Small intestine (tissue), 7 donors: ENCODE results near the gene TRAF7. TPM values are rescaled to one million over a fixed set of nuclear protein-coding genes. Genes with fewer than 3 reads are reported as not detected.
A peak's percentile ranks its signal among the peaks of the same experiment; 100 is the strongest.

Source experiments
- DNase-seq, 2 donors: peaks; one replicate each; pipeline versions ENCODE4 v3.0.0 to v3.0.0-alpha.2; 2013
- FAIRE-seq: peaks from 2 replicates; lab custom pipeline; 2012; peaks lifted over from hg19 to GRCh38; lab: Jason Lieb, UNC
- H3K27ac ChIP-seq, 3 donors: one replicate each; pipeline ENCODE4 v1.5.1; 2013; ENCODE audit warnings: low read length in 2 of 3, mild to moderate bottlenecking in 2 of 3, control low read depth in 1 of 3, inconsistent platforms in 1 of 3, low read depth in 1 of 3, moderate library complexity in 1 of 3
- H3K27me3 ChIP-seq, 3 donors: one replicate each; pipeline ENCODE4 v1.6.1; 2013; ENCODE audit warnings: low read length in 3 of 3, inconsistent platforms in 1 of 3; ENCODE audit not compliant: control insufficient read depth in 3 of 3, insufficient read depth in 3 of 3
- H3K36me3 ChIP-seq, 3 donors: one replicate each; pipeline ENCODE4 v1.6.1; 2013; ENCODE audit warnings: low read length in 3 of 3, inconsistent platforms in 1 of 3, low read depth in 1 of 3, mild to moderate bottlenecking in 1 of 3, moderate library complexity in 1 of 3; ENCODE audit not compliant: control insufficient read depth in 3 of 3, insufficient read depth in 2 of 3
- H3K4me1 ChIP-seq, 3 donors: one replicate each; pipeline ENCODE4 v1.6.1; 2013; ENCODE audit warnings: low read length in 2 of 3, inconsistent platforms in 1 of 3, low read depth in 1 of 3, mild to moderate bottlenecking in 1 of 3, moderate library complexity in 1 of 3; ENCODE audit not compliant: control insufficient read depth in 3 of 3, insufficient read depth in 2 of 3
- H3K4me3 ChIP-seq, 3 donors: one replicate each; pipeline ENCODE4 v1.5.1; 2013; ENCODE audit warnings: low read length in 3 of 3, control low read depth in 1 of 3, inconsistent platforms in 1 of 3, low read depth in 1 of 3, mild to moderate bottlenecking in 1 of 3, moderate library complexity in 1 of 3
- H3K9me3 ChIP-seq, 2 donors: one replicate each; pipeline ENCODE4 v1.6.1; 2013; ENCODE audit warnings: low read depth in 1 of 2, low read length in 1 of 2; ENCODE audit not compliant: control insufficient read depth in 2 of 2, insufficient read depth in 1 of 2
- WGBS, 3 donors: extraction: QIAGEN DNeasy Blood & Tissue Kit; methylation state at CpG; one replicate each; pipeline ENCODE4 v1.1.7; 2013; 5-methylcytosine and 5-hydroxymethylcytosine counted together
- polyA plus RNA-seq, 4 donors: library from polyadenylated mRNA; stranded (reverse) in 3 of 4; unstranded in 1 of 4; fragments of 200-250 nt in 3 of 4; fragments of 120-200 nt in 1 of 4; gene quantifications; one replicate each; pipeline versions ENCODE4 v1.2.1 to v1.2.3, GENCODE V29; 2013
- donor health status: healthy with polysubstance abuse.
- donor health status: control.
- donor health status: control.
- donor health status: Bipolar disorder and iron deficiency.
- donor health status: healthy.

The TRAF7 gene
- polyA plus RNA-seq, 4 donors: 47.6 to 73.4 (median 64.1) TPM

- no peak overlapping the region for H3K4me3 ChIP-seq
- H3K4me1 ChIP-seq: peaks cover 6 to 84% (median 25%) of the 10 kb centered on the region in 3 donors
- DNase-seq: peak in 1 of 2 donors; percentile 46
- 55 to 80% (median 73%) methylated on average over 11 to 13 of the region's 13 CpGs for WGBS, 3 donors
- no peaks in the 10 kb centered on the region for H3K27me3 ChIP-seq
- H3K27ac ChIP-seq: peak overlapping the region; percentile 82 to 98 (median 90)
- no peaks in the 10 kb centered on the region for H3K9me3 ChIP-seq
- peaks cover 0 to 72% (median 0%) of the 10 kb centered on the region in 3 donors for H3K36me3 ChIP-seq
- no peak for FAIRE-seq
Measured at GRCh38 chr16:2162676-2163118, 7.1 kb downstream of the TRAF7 start.

- DNase-seq (peak; percentile 93 to 96), FAIRE-seq (no peak)
- peak overlapping the region; percentile 82 to 98 (median 90) for H3K27ac ChIP-seq
- H3K9me3 ChIP-seq: no peaks in the 10 kb centered on the region
- no peaks in the 10 kb centered on the region for H3K27me3 ChIP-seq
- peaks cover 0 to 72% (median 0%) of the 10 kb centered on the region in 3 donors for H3K36me3 ChIP-seq
- WGBS, 3 donors: 24 to 62% (median 46%) methylated on average over 20 to 26 of the region's 26 CpGs
- H3K4me1 ChIP-seq: peaks cover 6 to 82% (median 24%) of the 10 kb centered on the region in 3 donors
- H3K4me3 ChIP-seq: no peak overlapping the region
Measured at GRCh38 chr16:2163211-2163881, 7.8 kb downstream of the TRAF7 start.

GRCh38 chr16:2165861-2166260 is 10.3 kb downstream of the TRAF7 start:
- no peak for FAIRE-seq
- no peak for DNase-seq
- Histone ChIP-seq H3K27ac (peak overlapping the region in 2 of 3 donors; percentile 11 to 64), H3K9me3 (no peaks in the 10 kb centered on the region), H3K27me3 (no peaks in the 10 kb centered on the region), H3K4me3 (no peak overlapping the region), H3K36me3 (peaks cover 0 to 81% (median 1%) of the 10 kb centered on the region in 3 donors), H3K4me1 (peaks cover 4 to 61% (median 8%) of the 10 kb centered on the region in 3 donors)
- 83 to 92% (median 92%) methylated on average over 11 to 12 of the region's 12 CpGs for WGBS, 3 donors

GRCh38 chr16:2166263-2167067 is 10.9 kb downstream of the TRAF7 start:
- DNase-seq (peak; percentile 55 to 89), FAIRE-seq (no peak)
- H3K36me3 ChIP-seq: peaks cover 1 to 84% (median 3%) of the 10 kb centered on the region in 3 donors
- peak overlapping the region; percentile 11 to 64 (median 22) for H3K27ac ChIP-seq
- no peaks in the 10 kb centered on the region for H3K27me3 ChIP-seq
- no peaks in the 10 kb centered on the region for H3K9me3 ChIP-seq
- WGBS, 3 donors: 32 to 75% (median 51%) methylated on average over 17 of the region's 17 CpGs
- H3K4me3 ChIP-seq: no peak overlapping the region
- peaks cover 4 to 56% (median 10%) of the 10 kb centered on the region in 3 donors for H3K4me1 ChIP-seq

- Histone ChIP-seq H3K4me1 (peaks cover 4 to 49% (median 13%) of the 10 kb centered on the region in 3 donors), H3K27me3 (no peaks in the 10 kb centered on the region), H3K9me3 (no peaks in the 10 kb centered on the region), H3K27ac (peak overlapping the region in 2 of 3 donors; percentile 22 to 64), H3K4me3 (no peak overlapping the region), H3K36me3 (peaks cover 1 to 84% (median 5%) of the 10 kb centered on the region in 3 donors)
- DNase-seq: peak in 1 of 2 donors; percentile 52
- 30 to 71% (median 51%) methylated on average over 17 to 18 of the region's 18 CpGs for WGBS, 3 donors
- FAIRE-seq: no peak
Measured at GRCh38 chr16:2167068-2167638, 11.6 kb downstream of the TRAF7 start.

- no peak for FAIRE-seq
- no peak overlapping the region for H3K4me3 ChIP-seq
- peaks cover 9 to 95% (median 12%) of the 10 kb centered on the region in 3 donors for H3K36me3 ChIP-seq
- peak overlapping the region in 1 of 3 donors; percentile 17 for H3K27ac ChIP-seq
- no peaks in the 10 kb centered on the region for H3K9me3 ChIP-seq
- no peaks in the 10 kb centered on the region for H3K27me3 ChIP-seq
- no peak for DNase-seq
- 84 to 93% (median 92%) methylated on average over 12 to 18 of the region's 18 CpGs for WGBS, 3 donors
- peaks cover 0 to 27% (median 8%) of the 10 kb centered on the region in 3 donors for H3K4me1 ChIP-seq
Measured at GRCh38 chr16:2170080-2170479, 14.5 kb downstream of the TRAF7 start.

- Histone ChIP-seq H3K4me1 (peaks cover 0 to 24% (median 7%) of the 10 kb centered on the region in 3 donors), H3K36me3 (peaks cover 9 to 98% (median 12%) of the 10 kb centered on the region in 3 donors), H3K27ac (no peak overlapping the region), H3K9me3 (no peaks in the 10 kb centered on the region), H3K27me3 (no peaks in the 10 kb centered on the region), H3K4me3 (no peak overlapping the region)
- FAIRE-seq (no peak), DNase-seq (no peak)
- WGBS, 3 donors: 91% methylated on average over 37 to 47 of the region's 47 CpGs
Measured at GRCh38 chr16:2170587-2171435, 15.2 kb downstream of the TRAF7 start.
